ENCODE measurements around the gene FAM216A. TPM values are rescaled to one million over a fixed set of nuclear protein-coding genes. Genes with fewer than 3 reads are reported as not detected.

Gene FAM216A
- total and polyA plus RNA-seq, 9 of the 15 experiments (the other 6 are each of a cell fraction or from before 2014, with no cell fraction given), result 17.2 to 96.9 (median 48.5) TPM

- TF ChIP-seq CBX3 (IDR thresholded peaks at IDR 0.05; ENCODE audit: borderline replicate concordance in 1 of 2, low read length in 2 of 2) (no peak; a peak in 1 of 3 replicates), PYGO2 (tag; IDR thresholded peaks at IDR 0.05) (no peak), ZFP30 (CRISPR knock-in tag; IDR thresholded peaks at IDR 0.05; ENCODE audit: borderline replicate concordance) (no peak), PHTF2 (CRISPR knock-in tag; IDR thresholded peaks at IDR 0.05) (no peak), PREB (CRISPR knock-in tag; IDR thresholded peaks at IDR 0.05) (no peak), CGGBP1 (CRISPR knock-in tag; IDR thresholded peaks at IDR 0.05) (no peak), ZBTB11 (CRISPR knock-in tag; IDR thresholded peaks at IDR 0.05) (peak in 1 of 3 experiments; percentile 17; a peak in 2 of 6 replicates), TOE1 (IDR thresholded peaks at IDR 0.05; ENCODE audit: borderline replicate concordance) (peak; percentile 85), TOE1 (CRISPR knock-in tag; IDR thresholded peaks at IDR 0.05; ENCODE audit: borderline replicate concordance, low read depth) (no peak), HIVEP1 (CRISPR knock-in tag; IDR thresholded peaks at IDR 0.05) (no peak), ZMIZ1 (IDR thresholded peaks at IDR 0.05; ENCODE audit: low read depth in 2 of 2, low read length in 2 of 2) (no peak), POLR2H (tag; IDR thresholded peaks at IDR 0.05; ENCODE audit: low read depth) (peak; percentile 73), ZNF408 (CRISPR knock-in tag; IDR thresholded peaks at IDR 0.05; ENCODE audit: low read depth) (no peak)
These were observed at the start of gene FAM216A, which contains the start of gene GPN3 (continued) for GRCh38 chr12:110468214-110469048.

All from K562 (cell line).